Endothelial cell of umbilical vein (primary cell): Measurements from ENCODE around the gene MOG. TPM values are rescaled to one million over a fixed set of nuclear protein-coding genes. Genes with fewer than 3 reads are reported as not detected.

Source experiments
- BruUV-seq: library from RNA; stranded (reverse); fragments of 400-500 nt; replicated peaks from 2 replicates; lab custom pipeline; 2021; lab: Mats Ljungman, UMichigan
- CTCF ChIA-PET: fragments of 300-600, 350-600 bp; sonication (Branson Sonifier 250); formaldehyde crosslinking; loops from one replicate; lab custom pipeline; 2021; ENCODE audit warnings: antibody characterized with exemption, inconsistent platforms; lab: Charles Lee
- POLR2A ChIA-PET: fragments of 300-600, 350-600 bp; sonication (Branson Sonifier 250); formaldehyde crosslinking; loops from one replicate; lab custom pipeline; 2021; ENCODE audit warnings: antibody characterized with exemption, inconsistent platforms; lab: Charles Lee
- DNase-seq: peaks from one replicate; pipeline ENCODE4 v3.0.0-alpha.2; 2011; ENCODE audit warnings: low read depth, low spot score
- FAIRE-seq: peaks from 2 replicates; lab custom pipeline; 2011; peaks lifted over from hg19 to GRCh38; lab: Jason Lieb, UNC
- H2AFZ ChIP-seq: 2 replicates; pipeline ENCODE4 v1.6.0; 2012; ENCODE audit warnings: low read depth, low read length, control low read depth, inconsistent platforms
- H3K27ac ChIP-seq: 2 replicates; pipeline ENCODE4 v1.5.1; 2011; ENCODE audit warnings: low read depth, mild to moderate bottlenecking, control low read depth, low read length, moderate library complexity; ENCODE audit not compliant: insufficient read depth
- H3K27me3 ChIP-seq, 2 experiments: 2 replicates each; pipeline versions ENCODE4 v1.6.0 to v1.6.1; 2011; ENCODE audit warnings: low read length in 2 of 2, mixed read lengths in 1 of 2; ENCODE audit not compliant: control insufficient read depth in 2 of 2, insufficient read depth in 2 of 2
- H3K36me3 ChIP-seq, 2 experiments: 2 replicates in 1 of 2; 3 replicates in 1 of 2; pipeline ENCODE4 v1.5.1; 2011; ENCODE audit warnings: low read length in 2 of 2, mild to moderate bottlenecking in 1 of 2, moderate library complexity in 1 of 2; ENCODE audit not compliant: control insufficient read depth in 2 of 2, insufficient read depth in 2 of 2; ENCODE audit errors: extremely low read depth in 1 of 2
- H3K4me1 ChIP-seq: 3 replicates; pipeline ENCODE4 v1.5.1; 2011; ENCODE audit warnings: mild to moderate bottlenecking, low read length; ENCODE audit not compliant: control insufficient read depth, insufficient read depth; ENCODE audit errors: extremely low read depth
- H3K4me2 ChIP-seq: 2 replicates; pipeline ENCODE4 v1.6.1; 2011; ENCODE audit warnings: low read length, control low read depth, mixed read lengths; ENCODE audit not compliant: insufficient read depth
- H3K4me3 ChIP-seq, 3 experiments: fragments of 200-600 bp in 1 of 3; sonication (generic), shearing (Covaris generic) in 1 of 3; replicated peaks in 1 of 3; 2 replicates each; pipeline ENCODE4 v1.5.1; 2011 to 2016; ENCODE audit warnings: control low read depth in 3 of 3, low read length in 3 of 3, mild to moderate bottlenecking in 2 of 3, inconsistent platforms in 1 of 3, low read depth in 1 of 3, moderate library complexity in 1 of 3; ENCODE audit not compliant: insufficient read depth in 1 of 3
- H3K79me2 ChIP-seq: 2 replicates; pipeline ENCODE4 v1.6.0; 2012; ENCODE audit warnings: low read length, inconsistent platforms; ENCODE audit not compliant: control insufficient read depth, insufficient read depth
- H3K9ac ChIP-seq: replicated peaks from 2 replicates; pipeline ENCODE3; 2011; ENCODE audit warnings: low read length, control low read depth; ENCODE audit not compliant: insufficient read depth; ENCODE audit errors: extremely low read depth
- H3K9me1 ChIP-seq: replicated peaks from 3 replicates; pipeline ENCODE4 v1.6.0; 2011; ENCODE audit warnings: mild to moderate bottlenecking, low read length; ENCODE audit not compliant: control insufficient read depth, insufficient read depth; ENCODE audit errors: extremely low read depth
- H3K9me3 ChIP-seq: replicated peaks from 2 replicates; pipeline ENCODE4 v1.5.1; 2012; ENCODE audit warnings: low read length, inconsistent platforms; ENCODE audit not compliant: control insufficient read depth, insufficient read depth
- H4K20me1 ChIP-seq: replicated peaks from 2 replicates; pipeline ENCODE3; 2011; ENCODE audit warnings: mild to moderate bottlenecking, low read length; ENCODE audit not compliant: control insufficient read depth, insufficient read depth; ENCODE audit errors: extremely low read depth
- FOS ChIP-seq: IDR thresholded peaks from 2 replicates; pipeline ENCODE4 v1.6.1; 2011; ENCODE audit warnings: mild to moderate bottlenecking, low read length, moderate library complexity, borderline replicate concordance; ENCODE audit not compliant: insufficient read depth
- GATA2 ChIP-seq: IDR thresholded peaks from 2 replicates; pipeline ENCODE4 v1.7.0; 2011; ENCODE audit warnings: low read depth, mild to moderate bottlenecking, moderate library complexity, mixed read lengths, low read length; ENCODE audit not compliant: insufficient read length, insufficient read depth
- JUN ChIP-seq: IDR thresholded peaks from 2 replicates; pipeline ENCODE4 v1.6.1; 2011; ENCODE audit warnings: borderline replicate concordance, low read depth; ENCODE audit not compliant: insufficient read length, insufficient read depth
- MYC ChIP-seq: IDR thresholded peaks from one replicate; pipeline ENCODE4 v1.6.1; 2011; ENCODE audit warnings: mild to moderate bottlenecking, low read depth, low read length
- POLR2A ChIP-seq: IDR thresholded peaks from 2 replicates; pipeline ENCODE4 v1.6.1; 2012; ENCODE audit warnings: low read depth, mild to moderate bottlenecking, control low read depth, low read length
- POLR2AphosphoS5 ChIP-seq: IDR thresholded peaks from 2 replicates; pipeline ENCODE4 v1.6.1; 2012; ENCODE audit warnings: low read depth, mild to moderate bottlenecking, control low read depth, low read length, moderate library complexity; ENCODE audit not compliant: insufficient read depth
- dilution Hi-C: fragments of 300-500 bp; cut with MboI; formaldehyde crosslinking; loops from one replicate; pipeline ENCODE4 v1.15.0; 2019; ENCODE audit warnings: low sequenced_read_pairs; ENCODE audit not compliant: extremely low pct_ligation_motif_present
- intact Hi-C: fragments of 100-400 bp; cut with micrococcal nuclease; formaldehyde crosslinking; loops from one replicate; pipeline ENCODE4 v1.10.0; 2022
- polyA plus RNA-seq, 4 experiments: library from polyadenylated mRNA; depleted of rRNA in 3 of 4; stranded (reverse) in 3 of 4; unstranded in 1 of 4; fragments of >200 nt; gene quantifications; 2 replicates each; pipeline versions ENCODE4 v1.2.1 to v1.2.3, GENCODE V29; 2011 to 2012; ENCODE audit warnings: missing spikeins in 1 of 4
- total RNA-seq: library from RNA; stranded (reverse); gene quantifications from 2 replicates; pipeline ENCODE4 v1.2.3, GENCODE V29; 2021
- TF ChIP-seq, protein P1 (sequence below), 2 donors: IDR thresholded peaks; 1 replicate in 1 of 2; 2 replicates in 1 of 2; pipeline ENCODE4 v1.5.1; 2011; ENCODE audit warnings: low read length in 2 of 2, mild to moderate bottlenecking in 2 of 2, moderate library complexity in 2 of 2, control low read depth in 1 of 2, inconsistent platforms in 1 of 2, low read depth in 1 of 2; ENCODE audit not compliant: insufficient read depth in 1 of 2; ENCODE audit errors: extremely low read depth in 1 of 2
- TF ChIP-seq, protein P2 (sequence below): IDR thresholded peaks from 2 replicates; pipeline ENCODE4 v1.6.1; 2011; ENCODE audit not compliant: insufficient read depth, insufficient read length

Gene MOG
- total and polyA plus RNA-seq, 2 donors (not counting 3 experiments of a cell fraction or from before 2014, with no cell fraction given) = not detected

DNA sequence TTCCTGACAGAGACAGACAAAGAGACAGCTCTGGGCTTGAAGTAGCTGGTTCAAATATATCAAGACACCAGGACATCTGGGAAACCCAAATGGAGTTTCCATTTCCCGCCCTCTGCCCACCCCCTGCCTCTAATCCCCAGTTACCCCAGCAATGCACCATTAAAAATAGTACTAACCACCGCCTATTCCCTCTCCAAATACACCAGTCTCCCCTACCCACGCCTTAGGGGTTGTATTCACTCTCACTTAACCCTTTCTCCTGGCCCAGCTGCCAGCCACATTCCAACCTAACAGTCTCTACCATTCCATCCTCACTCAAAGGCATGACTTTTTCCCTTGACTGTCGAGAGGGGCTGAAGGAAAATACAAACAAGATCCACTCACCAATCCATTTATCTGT lies 46.4 kb upstream of the MOG start:
- Histone ChIP-seq H3K9me1 (no peaks in the 10 kb centered on the region), H4K20me1 (no peaks in the 10 kb centered on the region), H3K36me3 (peaks cover 12 to 33% of the 10 kb centered on the region in 2 experiments), H2AFZ (no peak overlapping the region), H3K27me3 (no peaks in the 10 kb centered on the region), H3K9ac (no peak overlapping the region), H3K79me2 (no peaks in the 10 kb centered on the region), H3K27ac (no peak overlapping the region), H3K4me2 (no peak overlapping the region), H3K4me3 (no peak overlapping the region), H3K4me1 (no peaks in the 10 kb centered on the region), H3K9me3 (no peaks in the 10 kb centered on the region)
- intact Hi-C loops = no loop called here
- no peak for TF ChIP-seq GATA2
- no peak for TF ChIP-seq POLR2A
- no peak for TF ChIP-seq MYC
- TF ChIP-seq, protein P1, sequence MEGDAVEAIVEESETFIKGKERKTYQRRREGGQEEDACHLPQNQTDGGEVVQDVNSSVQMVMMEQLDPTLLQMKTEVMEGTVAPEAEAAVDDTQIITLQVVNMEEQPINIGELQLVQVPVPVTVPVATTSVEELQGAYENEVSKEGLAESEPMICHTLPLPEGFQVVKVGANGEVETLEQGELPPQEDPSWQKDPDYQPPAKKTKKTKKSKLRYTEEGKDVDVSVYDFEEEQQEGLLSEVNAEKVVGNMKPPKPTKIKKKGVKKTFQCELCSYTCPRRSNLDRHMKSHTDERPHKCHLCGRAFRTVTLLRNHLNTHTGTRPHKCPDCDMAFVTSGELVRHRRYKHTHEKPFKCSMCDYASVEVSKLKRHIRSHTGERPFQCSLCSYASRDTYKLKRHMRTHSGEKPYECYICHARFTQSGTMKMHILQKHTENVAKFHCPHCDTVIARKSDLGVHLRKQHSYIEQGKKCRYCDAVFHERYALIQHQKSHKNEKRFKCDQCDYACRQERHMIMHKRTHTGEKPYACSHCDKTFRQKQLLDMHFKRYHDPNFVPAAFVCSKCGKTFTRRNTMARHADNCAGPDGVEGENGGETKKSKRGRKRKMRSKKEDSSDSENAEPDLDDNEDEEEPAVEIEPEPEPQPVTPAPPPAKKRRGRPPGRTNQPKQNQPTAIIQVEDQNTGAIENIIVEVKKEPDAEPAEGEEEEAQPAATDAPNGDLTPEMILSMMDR (IDR thresholded peaks at IDR 0.05; ENCODE audit: extremely low read depth in 1 of 2, insufficient read depth in 1 of 2, low read depth in 1 of 2, low read length in 2 of 2) = no peak
- TF ChIP-seq, protein P2, sequence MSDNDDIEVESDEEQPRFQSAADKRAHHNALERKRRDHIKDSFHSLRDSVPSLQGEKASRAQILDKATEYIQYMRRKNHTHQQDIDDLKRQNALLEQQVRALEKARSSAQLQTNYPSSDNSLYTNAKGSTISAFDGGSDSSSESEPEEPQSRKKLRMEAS = no peak
- no peak for TF ChIP-seq POLR2AphosphoS5
- TF ChIP-seq JUN = no peak
- no peak for TF ChIP-seq FOS
- CTCF ChIA-PET = no interaction called here
- no TSS peak for BruUV-seq
- dilution Hi-C loops = no loop called here
- DNase-seq (no peak), FAIRE-seq (no peak)
- POLR2A ChIA-PET = no interaction called here
